Kidney (tissue), 14 donors: ENCODE measurements around the gene MAP2K3. TPM values are rescaled to one million over a fixed set of nuclear protein-coding genes. Genes with fewer than 3 reads are reported as not detected.

Experiments
- DNase-seq, 5 donors: peaks; one replicate each; pipeline ENCODE4 v3.0.0-alpha.2; 2013 to 2020
- FAIRE-seq: peaks from 2 replicates; lab custom pipeline; 2012; peaks lifted over from hg19 to GRCh38; lab: Jason Lieb, UNC
- H3K27ac ChIP-seq, 2 donors: one replicate each; pipeline ENCODE4 v1.7.0; 2013; ENCODE audit warnings: low read depth in 2 of 2, low read length in 2 of 2, inconsistent platforms in 1 of 2
- H3K27me3 ChIP-seq: one replicate; pipeline ENCODE4 v1.7.1; 2013; ENCODE audit warnings: low read length, inconsistent platforms; ENCODE audit not compliant: control insufficient read depth, insufficient read depth
- H3K36me3 ChIP-seq, 3 donors: one replicate each; pipeline versions ENCODE4 v1.7.0 to v1.7.1; 2013; ENCODE audit warnings: low read length in 3 of 3, control low read depth in 1 of 3, inconsistent platforms in 1 of 3; ENCODE audit not compliant: insufficient read depth in 3 of 3, control insufficient read depth in 2 of 3
- H3K4me1 ChIP-seq, 3 donors: one replicate each; pipeline versions ENCODE4 v1.7.0 to v1.7.1; 2013; ENCODE audit warnings: low read length in 3 of 3, inconsistent platforms in 1 of 3, low read depth in 1 of 3; ENCODE audit not compliant: control insufficient read depth in 2 of 3, insufficient read depth in 2 of 3
- H3K4me3 ChIP-seq, 3 donors: one replicate each; pipeline versions ENCODE4 v1.7.0 to v1.8.1; 2013; ENCODE audit warnings: low read length in 3 of 3, control low read depth in 1 of 3, inconsistent platforms in 1 of 3
- H3K9ac ChIP-seq, 3 donors: one replicate each; pipeline versions ENCODE4 v1.7.0 to v1.7.1; 2013; ENCODE audit warnings: low read length in 3 of 3, control low read depth in 1 of 3, inconsistent platforms in 1 of 3
- H3K9me3 ChIP-seq, 3 donors: one replicate each; pipeline versions ENCODE4 v1.7.0 to v1.7.1; 2013; ENCODE audit warnings: low read length in 3 of 3, control low read depth in 1 of 3, inconsistent platforms in 1 of 3; ENCODE audit not compliant: control insufficient read depth in 2 of 3, insufficient read depth in 1 of 3
- intact Hi-C: fragments of 100-400 bp; cut with DNase I; formaldehyde crosslinking; loops from one replicate; pipeline ENCODE4 v1.11.1; 2022
- polyA plus RNA-seq: library from polyadenylated mRNA; stranded (reverse); fragments of 350-450 nt; fragmentation: Illumina TruSeq; extraction: RNeasy Lipid Tissue Mini Kit (QIAGEN cat#74804); gene quantifications from one replicate; pipeline ENCODE4 v1.2.3, GENCODE V29; 2014; ENCODE audit warnings: low read depth, low replicate concordance; ENCODE audit not compliant: insufficient read depth
- total RNA-seq: library from RNA; stranded (reverse); fragmentation: NEBNext Ultra II Directional; extraction: Animal tissue kit (Norgen Biotek cat#: 25700); gene quantifications from one replicate; pipeline ENCODE4 v1.2.1, GENCODE V29; 2021
- TF ChIP-seq, protein P1 (sequence below): IDR thresholded peaks from 3 replicates; pipeline ENCODE4 v1.5.1; 2012; ENCODE audit warnings: mild to moderate bottlenecking, moderate library complexity, borderline replicate concordance; ENCODE audit not compliant: insufficient read depth; ENCODE audit errors: extremely low read depth
- donor health status: control.
- donor health status: control.
- donor health status: control.
- donor health status: control.
- donor health status: control.
- donor health status: DM: yes; HTN: yes; CAD: no.
- donor health status: Normal renal cell carcinoma (clear cell type).

Gene MAP2K3
- total and polyA plus RNA-seq, 2 donors from 2014 or later: 40.1 to 44.0 TPM

DNA sequence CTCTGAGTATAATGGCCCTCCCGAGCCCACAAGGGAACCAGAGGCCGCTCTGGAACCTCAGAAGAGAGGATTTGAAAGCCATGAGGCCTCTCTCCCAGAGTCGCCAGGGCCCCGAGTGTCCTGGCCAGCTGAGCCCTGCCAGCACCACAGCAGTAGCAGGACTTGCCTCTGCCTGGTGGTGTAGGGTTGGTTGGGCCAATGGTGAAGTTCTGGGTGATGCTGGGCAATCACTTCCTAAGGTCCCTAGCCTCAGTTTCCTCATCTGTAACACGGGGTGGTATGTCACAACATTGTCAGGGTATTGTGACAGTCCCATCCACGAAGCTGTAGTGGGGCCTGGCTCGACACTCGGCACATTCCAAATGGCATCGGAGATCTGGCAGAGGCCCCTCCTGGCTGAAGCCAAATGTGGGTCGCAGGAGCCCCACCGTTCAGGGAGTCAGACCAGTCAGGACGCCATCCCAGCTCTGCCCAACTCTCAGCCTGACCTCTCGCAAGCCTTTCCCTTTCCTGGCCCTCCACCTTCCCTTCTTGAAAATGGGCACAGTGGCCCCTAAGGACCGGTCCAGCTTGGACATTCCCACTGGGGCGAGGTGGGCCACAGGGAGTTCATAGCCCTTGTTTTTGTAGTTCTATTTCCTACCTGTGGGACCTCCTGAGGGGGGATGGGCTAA lies 33.0 kb upstream of the MAP2K3 start:
- no peak overlapping the region for H3K4me3 ChIP-seq
- peak overlapping the region in 1 of 3 donors; percentile 34 for H3K9ac ChIP-seq
- no peaks in the 10 kb centered on the region for H3K27me3 ChIP-seq
- no peak overlapping the region for H3K27ac ChIP-seq
- H3K36me3 ChIP-seq: no peaks in the 10 kb centered on the region
- no peak for FAIRE-seq
- peaks cover 2 to 12% (median 6%) of the 10 kb centered on the region in 3 donors for H3K4me1 ChIP-seq
- TF ChIP-seq, protein P1, sequence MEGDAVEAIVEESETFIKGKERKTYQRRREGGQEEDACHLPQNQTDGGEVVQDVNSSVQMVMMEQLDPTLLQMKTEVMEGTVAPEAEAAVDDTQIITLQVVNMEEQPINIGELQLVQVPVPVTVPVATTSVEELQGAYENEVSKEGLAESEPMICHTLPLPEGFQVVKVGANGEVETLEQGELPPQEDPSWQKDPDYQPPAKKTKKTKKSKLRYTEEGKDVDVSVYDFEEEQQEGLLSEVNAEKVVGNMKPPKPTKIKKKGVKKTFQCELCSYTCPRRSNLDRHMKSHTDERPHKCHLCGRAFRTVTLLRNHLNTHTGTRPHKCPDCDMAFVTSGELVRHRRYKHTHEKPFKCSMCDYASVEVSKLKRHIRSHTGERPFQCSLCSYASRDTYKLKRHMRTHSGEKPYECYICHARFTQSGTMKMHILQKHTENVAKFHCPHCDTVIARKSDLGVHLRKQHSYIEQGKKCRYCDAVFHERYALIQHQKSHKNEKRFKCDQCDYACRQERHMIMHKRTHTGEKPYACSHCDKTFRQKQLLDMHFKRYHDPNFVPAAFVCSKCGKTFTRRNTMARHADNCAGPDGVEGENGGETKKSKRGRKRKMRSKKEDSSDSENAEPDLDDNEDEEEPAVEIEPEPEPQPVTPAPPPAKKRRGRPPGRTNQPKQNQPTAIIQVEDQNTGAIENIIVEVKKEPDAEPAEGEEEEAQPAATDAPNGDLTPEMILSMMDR: no peak
- peak in 1 of 5 donors; percentile 51 for DNase-seq
- intact Hi-C loops: no loop called here
- H3K9me3 ChIP-seq: no peaks in the 10 kb centered on the region

DNA sequence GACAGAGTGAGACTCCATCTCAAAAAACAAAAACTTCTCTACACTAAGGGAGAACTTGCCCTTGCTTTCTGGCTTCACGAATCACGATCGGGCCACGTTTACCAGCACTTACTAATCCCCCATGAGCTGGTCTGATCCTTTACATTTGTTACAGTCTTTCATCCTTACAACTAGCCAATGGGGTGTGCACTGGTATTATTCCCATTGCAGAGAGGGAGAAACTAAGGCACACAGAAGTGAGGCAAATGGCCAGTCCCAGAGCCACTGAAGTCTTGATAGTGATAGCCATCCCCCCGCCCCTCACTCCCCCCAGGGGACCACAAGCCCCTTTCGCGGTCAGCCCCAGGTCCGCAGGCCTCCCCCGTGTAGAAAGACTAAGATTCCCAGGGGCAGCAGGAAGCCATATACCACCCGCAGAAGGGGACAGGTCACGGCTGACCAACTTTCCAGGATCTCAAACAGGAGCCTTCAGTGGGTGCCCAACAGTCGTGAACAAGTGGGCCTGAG lies 32.2 kb upstream of the MAP2K3 start:
- H3K4me3 ChIP-seq: peak overlapping the region; percentile 34 to 73 (median 37)
- no peak for FAIRE-seq
- TF ChIP-seq, protein P1: no peak
- no peak overlapping the region for H3K27ac ChIP-seq
- H3K27me3 ChIP-seq: no peaks in the 10 kb centered on the region
- DNase-seq: no peak
- no peaks in the 10 kb centered on the region for H3K36me3 ChIP-seq
- intact Hi-C loops: no loop called here
- no peaks in the 10 kb centered on the region for H3K9me3 ChIP-seq
- peaks cover 2 to 12% (median 6%) of the 10 kb centered on the region in 3 donors for H3K4me1 ChIP-seq
- peak overlapping the region in 2 of 3 donors; percentile 18 to 77 for H3K9ac ChIP-seq

DNA sequence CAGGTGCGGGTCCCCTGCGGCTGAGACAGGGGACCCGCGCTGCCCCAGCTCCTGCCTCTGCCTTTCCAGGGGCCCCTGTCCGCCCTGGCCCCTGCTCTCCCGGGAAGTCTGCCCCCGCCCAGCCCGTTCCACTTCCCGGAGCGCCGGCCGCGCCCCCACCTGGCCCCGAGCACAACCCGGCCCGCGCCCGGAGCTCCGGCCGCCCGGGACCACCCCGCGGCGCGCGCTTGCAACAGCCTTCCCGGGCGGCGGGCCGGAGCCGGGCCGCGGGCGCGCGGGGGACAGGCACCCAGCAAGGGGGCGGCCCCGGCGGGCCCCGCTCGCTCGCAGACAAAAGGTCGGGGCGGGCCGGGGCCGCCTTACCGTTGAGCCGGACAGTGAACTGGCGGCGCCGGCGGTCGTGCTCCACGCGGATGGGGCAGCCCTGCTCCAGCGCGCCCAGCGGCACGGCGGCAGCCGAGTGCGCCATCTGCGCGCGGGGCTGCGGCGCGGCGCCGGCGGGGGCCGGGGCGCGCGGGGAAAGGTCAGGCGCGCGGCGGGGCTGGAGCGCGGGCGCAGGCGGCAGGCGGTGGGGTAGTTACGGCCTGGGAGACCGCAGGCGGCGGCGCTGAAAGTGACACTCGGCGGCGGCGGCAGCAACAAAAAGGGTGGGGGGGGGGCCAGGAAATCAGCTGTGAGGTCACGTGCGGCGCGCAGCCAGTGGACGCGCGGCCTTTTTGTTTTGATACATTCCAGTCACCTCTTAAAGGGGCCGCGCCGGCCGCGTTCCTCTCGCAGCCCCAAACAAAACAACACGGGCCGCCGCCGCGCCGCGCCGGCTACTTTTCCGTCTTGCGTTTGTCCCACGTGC lies 31.5 kb upstream of the MAP2K3 start, which contains the start of gene NATD1:
NATD1 (minus strand) TSS at position 615 of the 850 bp plus-strand sequence; CDS start at position 469, 146 bp downstream.
- Histone ChIP-seq H3K9me3 (no peaks in the 10 kb centered on the region), H3K9ac (peak within 1 kb of the TSS; percentile 31 to 77 (median 72)), H3K27ac (no peak within 1 kb of the TSS), H3K27me3 (no peaks in the 10 kb centered on the region), H3K36me3 (no peaks in the 10 kb centered on the region), H3K4me1 (peaks cover 2 to 12% (median 6%) of the 10 kb centered on the region in 3 donors), H3K4me3 (peak within 1 kb of the TSS; percentile 62 to 88 (median 83))
- TF ChIP-seq, protein P1: no peak
- FAIRE-seq: no peak
- intact Hi-C loops: no loop called here
- peak; percentile 90 to 95 (median 92) for DNase-seq
